K562 (cell line): ENCODE data around the gene ENPP6. TPM values are rescaled to one million over a fixed set of nuclear protein-coding genes. Genes with fewer than 3 reads are reported as not detected.

Experiments used
- ATAC-seq: fragments of 200-7000 bp; cut with Tn5 transposase; 3 replicates; pipeline ENCODE4 v1.9.1; 2020; ENCODE audit warnings: moderate library complexity
- BruUV-seq: library from RNA; stranded (reverse); fragments of 400-500 nt; replicated peaks from 2 replicates; lab custom pipeline; 2021; lab: Mats Ljungman, UMichigan
- CTCF ChIA-PET: fragments of 300-600 bp; formaldehyde crosslinking; extraction: SDS; loops from one replicate; lab custom pipeline; 2021; ENCODE audit warnings: low intra/inter-chr PET ratio; lab: Yijun Ruan, JAX
- POLR2A ChIA-PET: fragments of 300-600, 350-650 bp; sonication (Branson Sonifier 250); formaldehyde crosslinking; extraction: SDS; loops from one replicate; lab custom pipeline; 2021; ENCODE audit warnings: antibody characterized with exemption, inconsistent platforms; lab: Yijun Ruan, JAX
- DNase-seq, 4 experiments: peaks; one replicate each; pipeline versions ENCODE4 v3.0.0 to v3.0.0-alpha.2; 2011 to 2018; ENCODE audit warnings: low spot score in 3 of 4, mixed read lengths in 3 of 4; ENCODE audit errors: extremely low read depth in 1 of 4
- FAIRE-seq: peaks from 2 replicates; lab custom pipeline; 2011; peaks lifted over from hg19 to GRCh38; lab: Jason Lieb, UNC
- H2AFZ ChIP-seq: 2 replicates; pipeline ENCODE4 v1.6.0; 2011; ENCODE audit warnings: low read depth, low read length, control low read depth, inconsistent platforms
- H3K27ac ChIP-seq: fragments of 200-600 bp; 3 replicates; pipeline ENCODE4 v1.8.0; 2011; ENCODE audit warnings: low read depth, mild to moderate bottlenecking, control low read depth, inconsistent platforms, low read length, moderate library complexity, mixed read lengths; ENCODE audit errors: extremely low read depth
- H3K27me3 ChIP-seq, 2 experiments: fragments of 300-600 bp in 1 of 2; 2 replicates in 1 of 2; 3 replicates in 1 of 2; pipeline versions ENCODE4 v1.6.0 to v1.8.0; 2011; ENCODE audit warnings: inconsistent platforms in 2 of 2, low read length in 2 of 2, mild to moderate bottlenecking in 1 of 2, mixed read lengths in 1 of 2, moderate library complexity in 1 of 2; ENCODE audit not compliant: control insufficient read depth in 2 of 2, insufficient read depth in 2 of 2
- H3K36me3 ChIP-seq: fragments of 300-600 bp; 3 replicates; pipeline ENCODE4 v1.8.0; 2011; ENCODE audit warnings: mild to moderate bottlenecking, low read length, inconsistent platforms; ENCODE audit not compliant: control insufficient read depth, insufficient read depth
- H3K4me1 ChIP-seq, 2 experiments: fragments of 200-600 bp in 1 of 2; replicated peaks in 1 of 2; 2 replicates in 1 of 2; 3 replicates in 1 of 2; pipeline versions ENCODE4 v1.5.1 to v1.8.0; 2011; ENCODE audit warnings: inconsistent platforms in 2 of 2, low read length in 2 of 2, mild to moderate bottlenecking in 1 of 2, mixed read lengths in 1 of 2, moderate library complexity in 1 of 2; ENCODE audit not compliant: control insufficient read depth in 2 of 2, insufficient read depth in 2 of 2
- H3K4me2 ChIP-seq: 2 replicates; pipeline ENCODE4 v1.6.1; 2011; ENCODE audit warnings: low read length, control low read depth, inconsistent platforms, mixed read lengths; ENCODE audit not compliant: insufficient read depth
- H3K4me3 ChIP-seq: fragments of 200-600 bp; sonication (generic), shearing (Covaris generic); 2 replicates; pipeline ENCODE4 v1.5.1; 2016; ENCODE audit warnings: control low read depth, inconsistent platforms
- H3K79me2 ChIP-seq: fragments of 200-600 bp; 3 replicates; pipeline ENCODE4 v1.8.0; 2011; ENCODE audit warnings: low read length, inconsistent platforms; ENCODE audit not compliant: control insufficient read depth, insufficient read depth
- H3K9ac ChIP-seq, 2 experiments: 2 replicates each; pipeline versions ENCODE4 v1.6.0 to v1.6.1; 2011; ENCODE audit warnings: low read depth in 2 of 2, low read length in 2 of 2, control low read depth in 1 of 2, inconsistent platforms in 1 of 2, mild to moderate bottlenecking in 1 of 2, mixed read lengths in 1 of 2; ENCODE audit not compliant: insufficient read depth in 1 of 2
- H3K9me1 ChIP-seq: one replicate; pipeline ENCODE4 v1.6.0; 2011; ENCODE audit warnings: inconsistent platforms, mild to moderate bottlenecking, low read length, moderate library complexity; ENCODE audit not compliant: control insufficient read depth, insufficient read depth
- H3K9me3 ChIP-seq: replicated peaks from 2 replicates; pipeline ENCODE4 v1.5.1; 2011; ENCODE audit warnings: low read depth, low read length, inconsistent platforms; ENCODE audit not compliant: control insufficient read depth, insufficient read depth
- H4K20me1 ChIP-seq: replicated peaks from 2 replicates; pipeline ENCODE4 v1.6.1; 2011; ENCODE audit warnings: low read length, inconsistent platforms, mixed read lengths; ENCODE audit not compliant: control insufficient read depth, insufficient read depth
- ESRRB ChIP-seq: fragments of 250-450 bp; sonication (Bioruptor Pico); IDR thresholded peaks from 2 replicates; pipeline ENCODE4 v1.5.0; 2020; ENCODE audit warnings: mild to moderate bottlenecking, moderate library complexity, borderline replicate concordance
- GABPB2 ChIP-seq: fragments of 250-450 bp; sonication (Bioruptor Pico); conservative IDR thresholded peaks from 2 replicates; pipeline ENCODE4 v1.5.1; 2021; ENCODE audit warnings: mild to moderate bottlenecking
- GATAD2B ChIP-seq: fragments of 450-650 bp; IDR thresholded peaks from 2 replicates; pipeline ENCODE4 v1.6.1; 2017; ENCODE audit warnings: mild to moderate bottlenecking, borderline replicate concordance
- RB1 ChIP-seq: fragments of 450-650 bp; IDR thresholded peaks from 2 replicates; pipeline ENCODE4 v1.6.1; 2017; ENCODE audit warnings: low read depth, mild to moderate bottlenecking
- RBM25 ChIP-seq: fragments of 200-400 bp; formaldehyde crosslinking; IDR thresholded peaks from 2 replicates; pipeline ENCODE4 v1.6.1; 2018; ENCODE audit warnings: low read length, low read depth, moderate library complexity; ENCODE audit not compliant: severe bottlenecking
- TFAM ChIP-seq: fragments of 250-450 bp; sonication (Bioruptor Pico); conservative IDR thresholded peaks from 2 replicates; pipeline ENCODE4 v1.5.0; 2021; ENCODE audit warnings: mild to moderate bottlenecking, moderate library complexity
- ZNF699 ChIP-seq: fragments of 250-450 bp; sonication (Bioruptor Pico); IDR thresholded peaks from 2 replicates; pipeline ENCODE4 v1.8.0; 2021; ENCODE audit warnings: mild to moderate bottlenecking, moderate library complexity; ENCODE audit not compliant: insufficient replicate concordance
- ZNF79 ChIP-seq: fragments of 250-450 bp; sonication (Bioruptor Pico); IDR thresholded peaks from 2 replicates; pipeline ENCODE4 v1.4.0; 2020; ENCODE audit warnings: low read depth, mild to moderate bottlenecking, moderate library complexity
- WGBS: fragments of 100-300 bp; shearing (Covaris generic); methylation state at CpG from one replicate; pipeline ENCODE4 v1.1.6; 2016; ENCODE audit warnings: low coverage, mixed read lengths; ENCODE audit not compliant: insufficient coverage; ENCODE audit errors: missing lambda C conversion rate; 5-methylcytosine and 5-hydroxymethylcytosine counted together
- in situ Hi-C: fragments of 300-500 bp; cut with MboI; formaldehyde crosslinking; loops from 4 replicates; pipeline ENCODE4 v1.15.0; 2018; ENCODE audit warnings: inconsistent platforms, mixed read lengths
- intact Hi-C: fragments of 100-400 bp; cut with micrococcal nuclease; formaldehyde crosslinking; loops from 2 replicates; pipeline ENCODE4 v1.14.2; 2022
- polyA plus RNA-seq, 8 experiments: library from polyadenylated mRNA; depleted of rRNA in 4 of 8; stranded (reverse) in 5 of 8; unstranded in 3 of 8; fragments of >200 nt; fragmentation: Nextera tagmentation in 2 of 8; fragmentation: Illumina TruSeq in 1 of 8; extraction: Ambion mirVana in 2 of 8; extraction: Trizol in 1 of 8; gene quantifications; 2 replicates each; pipeline versions ENCODE4 v1.2.1 to v1.2.3, GENCODE V29; 2011 to 2014; ENCODE audit warnings: inconsistent platforms in 1 of 8, missing spikeins in 1 of 8
- total RNA-seq, 7 experiments: library from RNA; depleted of rRNA in 6 of 7; stranded (reverse); fragments of >200 nt in 6 of 7; fragmentation: Illumina TruSeq in 2 of 7; extraction: Trizol in 2 of 7; gene quantifications; 2 replicates each; pipeline versions ENCODE4 v1.2.1 to v1.2.3, GENCODE V29; 2011 to 2021; ENCODE audit warnings: low replicate concordance in 1 of 7
- TF ChIP-seq, protein P1 (sequence below), 2 experiments: fragments of 450-650 bp; IDR thresholded peaks; 2 replicates each; pipeline ENCODE4 v1.6.1; 2018; ENCODE audit warnings: mild to moderate bottlenecking in 2 of 2, low read depth in 1 of 2; ENCODE audit not compliant: partially characterized antibody in 2 of 2
- TF ChIP-seq, protein P2 (sequence below): fragments of 200-400 bp; formaldehyde crosslinking; IDR thresholded peaks from 2 replicates; pipeline ENCODE4 v1.6.1; 2017; ENCODE audit warnings: mild to moderate bottlenecking, low read depth, low read length, moderate library complexity

The ENPP6 gene
- total and polyA plus RNA-seq, 9 of the 15 experiments (the other 6 are each of a cell fraction or from before 2014, with no cell fraction given) = 0.29 TPM; not detected in 8

DNA sequence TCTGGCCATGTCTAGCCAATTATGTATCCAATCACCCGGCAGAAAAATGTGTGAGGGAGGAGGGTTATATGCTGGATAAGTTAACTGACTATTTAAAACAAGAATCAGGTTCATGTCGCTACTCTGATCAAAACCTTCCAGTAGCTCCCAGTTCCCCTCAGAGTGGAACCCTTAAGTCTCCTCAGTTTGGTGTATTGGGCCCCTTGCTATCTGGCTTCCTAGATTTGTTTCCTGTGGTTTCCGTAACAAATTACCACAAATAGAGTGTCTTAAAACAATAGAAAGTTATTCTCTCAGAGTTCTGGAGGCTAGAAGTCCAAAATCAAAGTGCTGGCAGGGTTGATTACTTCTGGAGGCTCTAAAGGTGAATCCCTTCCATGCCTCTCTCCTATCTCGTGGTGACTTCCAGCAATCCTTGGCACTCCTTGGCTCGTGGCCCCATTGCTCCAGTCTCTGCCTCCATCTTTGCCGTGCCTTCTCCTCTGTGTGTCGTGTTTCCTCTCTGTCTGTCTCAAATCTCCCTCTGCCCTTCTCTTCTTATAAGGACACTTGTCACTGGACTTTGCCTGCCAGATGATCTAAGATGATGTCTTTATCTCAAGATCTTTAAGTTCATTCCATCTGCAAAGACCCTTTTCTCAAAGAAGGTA, 10.5 kb upstream of the ENPP6 start:
- CTCF ChIA-PET = no interaction called here
- no peak for FAIRE-seq

More for the DNA sequence above, 10.5 kb upstream of the ENPP6 start:
- in situ Hi-C loops (no loop called here), intact Hi-C loops (no loop called here)
- no peaks in the 10 kb centered on the region for H3K9me1 ChIP-seq
- H3K4me2 ChIP-seq = no peak overlapping the region
- H3K79me2 ChIP-seq = no peaks in the 10 kb centered on the region
- no peak for ATAC-seq
- H3K36me3 ChIP-seq = no peaks in the 10 kb centered on the region
- no peaks in the 10 kb centered on the region for H4K20me1 ChIP-seq
- TF ChIP-seq RB1 (no peak), GABPB2 (no peak), GATAD2B (no peak), TFAM (CRISPR knock-in tag) (no peak), ZNF699 (no peak), ESRRB (no peak), RBM25 (no peak), ZNF79 (CRISPR knock-in tag) (no peak)
- TF ChIP-seq, protein P1, sequence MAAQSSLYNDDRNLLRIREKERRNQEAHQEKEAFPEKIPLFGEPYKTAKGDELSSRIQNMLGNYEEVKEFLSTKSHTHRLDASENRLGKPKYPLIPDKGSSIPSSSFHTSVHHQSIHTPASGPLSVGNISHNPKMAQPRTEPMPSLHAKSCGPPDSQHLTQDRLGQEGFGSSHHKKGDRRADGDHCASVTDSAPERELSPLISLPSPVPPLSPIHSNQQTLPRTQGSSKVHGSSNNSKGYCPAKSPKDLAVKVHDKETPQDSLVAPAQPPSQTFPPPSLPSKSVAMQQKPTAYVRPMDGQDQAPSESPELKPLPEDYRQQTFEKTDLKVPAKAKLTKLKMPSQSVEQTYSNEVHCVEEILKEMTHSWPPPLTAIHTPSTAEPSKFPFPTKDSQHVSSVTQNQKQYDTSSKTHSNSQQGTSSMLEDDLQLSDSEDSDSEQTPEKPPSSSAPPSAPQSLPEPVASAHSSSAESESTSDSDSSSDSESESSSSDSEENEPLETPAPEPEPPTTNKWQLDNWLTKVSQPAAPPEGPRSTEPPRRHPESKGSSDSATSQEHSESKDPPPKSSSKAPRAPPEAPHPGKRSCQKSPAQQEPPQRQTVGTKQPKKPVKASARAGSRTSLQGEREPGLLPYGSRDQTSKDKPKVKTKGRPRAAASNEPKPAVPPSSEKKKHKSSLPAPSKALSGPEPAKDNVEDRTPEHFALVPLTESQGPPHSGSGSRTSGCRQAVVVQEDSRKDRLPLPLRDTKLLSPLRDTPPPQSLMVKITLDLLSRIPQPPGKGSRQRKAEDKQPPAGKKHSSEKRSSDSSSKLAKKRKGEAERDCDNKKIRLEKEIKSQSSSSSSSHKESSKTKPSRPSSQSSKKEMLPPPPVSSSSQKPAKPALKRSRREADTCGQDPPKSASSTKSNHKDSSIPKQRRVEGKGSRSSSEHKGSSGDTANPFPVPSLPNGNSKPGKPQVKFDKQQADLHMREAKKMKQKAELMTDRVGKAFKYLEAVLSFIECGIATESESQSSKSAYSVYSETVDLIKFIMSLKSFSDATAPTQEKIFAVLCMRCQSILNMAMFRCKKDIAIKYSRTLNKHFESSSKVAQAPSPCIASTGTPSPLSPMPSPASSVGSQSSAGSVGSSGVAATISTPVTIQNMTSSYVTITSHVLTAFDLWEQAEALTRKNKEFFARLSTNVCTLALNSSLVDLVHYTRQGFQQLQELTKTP (IDR thresholded peaks at IDR 0.05; ENCODE audit: low read depth in 1 of 2, partially characterized antibody in 2 of 2) = no peak
- TF ChIP-seq, protein P2, sequence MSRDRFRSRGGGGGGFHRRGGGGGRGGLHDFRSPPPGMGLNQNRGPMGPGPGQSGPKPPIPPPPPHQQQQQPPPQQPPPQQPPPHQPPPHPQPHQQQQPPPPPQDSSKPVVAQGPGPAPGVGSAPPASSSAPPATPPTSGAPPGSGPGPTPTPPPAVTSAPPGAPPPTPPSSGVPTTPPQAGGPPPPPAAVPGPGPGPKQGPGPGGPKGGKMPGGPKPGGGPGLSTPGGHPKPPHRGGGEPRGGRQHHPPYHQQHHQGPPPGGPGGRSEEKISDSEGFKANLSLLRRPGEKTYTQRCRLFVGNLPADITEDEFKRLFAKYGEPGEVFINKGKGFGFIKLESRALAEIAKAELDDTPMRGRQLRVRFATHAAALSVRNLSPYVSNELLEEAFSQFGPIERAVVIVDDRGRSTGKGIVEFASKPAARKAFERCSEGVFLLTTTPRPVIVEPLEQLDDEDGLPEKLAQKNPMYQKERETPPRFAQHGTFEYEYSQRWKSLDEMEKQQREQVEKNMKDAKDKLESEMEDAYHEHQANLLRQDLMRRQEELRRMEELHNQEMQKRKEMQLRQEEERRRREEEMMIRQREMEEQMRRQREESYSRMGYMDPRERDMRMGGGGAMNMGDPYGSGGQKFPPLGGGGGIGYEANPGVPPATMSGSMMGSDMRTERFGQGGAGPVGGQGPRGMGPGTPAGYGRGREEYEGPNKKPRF = no peak
- no peaks in the 10 kb centered on the region for H3K9me3 ChIP-seq
- POLR2A ChIA-PET = no interaction called here
- peaks cover 18 to 25% of the 10 kb centered on the region in 2 experiments; a peak in 4 of 5 replicates for H3K27me3 ChIP-seq
- no peak overlapping the region for H3K4me3 ChIP-seq
- 6% methylated on average over 7 of the region's 7 CpGs for WGBS
- H3K4me1 ChIP-seq = no peaks in the 10 kb centered on the region; a peak in 3 of 5 replicates
- H3K27ac ChIP-seq = no peak overlapping the region
- no peak overlapping the region for H2AFZ ChIP-seq
- BruUV-seq = no TSS peak
- no peak overlapping the region for H3K9ac ChIP-seq
- no peak for DNase-seq
